HT-29 (cell line): ENCODE data around the gene ADAMTS2. TPM values are rescaled to one million over a fixed set of nuclear protein-coding genes. Genes with fewer than 3 reads are reported as not detected.
"Not testable (repeated sequence)": the region's sequence is repeated elsewhere in the genome, so short reads cannot be mapped to it uniquely, and the experiment has no call there.

Source experiments
- DNase-seq: peaks from one replicate; pipeline ENCODE4 v3.0.0-alpha.2; 2015; ENCODE audit warnings: low spot score
- total RNA-seq: library from RNA; depleted of rRNA; stranded (reverse); fragments of >200 nt; shearing (Covaris generic); gene quantifications from 2 replicates; pipeline ENCODE4 v1.2.3, GENCODE V29; 2014

The ADAMTS2 gene
- total RNA-seq, 1 experiment from 2014 or later = not detected

DNA sequence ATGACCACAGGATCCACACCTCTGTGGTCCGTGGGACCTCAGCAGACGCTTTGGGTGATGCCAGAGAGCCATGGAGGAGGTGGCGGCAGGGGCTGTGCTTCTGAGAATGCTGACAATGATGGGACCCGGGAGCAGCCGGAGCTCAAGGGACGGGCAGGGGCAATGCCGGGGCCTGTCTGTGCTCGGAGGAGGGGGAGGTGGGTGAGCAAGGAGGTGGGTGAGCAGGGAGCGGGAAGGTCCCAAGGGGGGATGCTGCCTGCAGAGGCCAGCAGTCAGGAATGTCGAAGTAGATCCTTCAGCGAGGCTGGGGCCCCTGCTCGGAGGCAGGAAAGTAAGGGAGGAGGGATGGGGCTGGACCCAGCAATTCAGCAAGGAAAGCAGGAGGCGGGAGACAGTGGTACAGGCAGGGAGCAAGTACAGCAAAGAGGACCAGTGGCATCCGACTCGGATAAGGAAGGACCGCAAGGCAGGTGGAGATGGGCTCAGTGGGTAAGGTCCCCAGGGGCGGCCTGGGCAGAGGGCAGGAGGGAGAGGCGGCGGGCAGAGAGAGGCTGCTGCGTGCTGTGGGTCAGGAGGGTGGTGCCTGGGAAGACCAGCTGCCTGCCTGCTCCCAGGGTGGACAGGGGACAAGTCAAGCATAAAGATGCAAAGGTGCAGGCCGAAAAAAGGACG, 49.0 kb downstream of the ADAMTS2 start:
- no peak for DNase-seq

GRCh38 chr5:179295778-179296149, 49.5 kb downstream of the ADAMTS2 start:
- DNase-seq = no peak

DNA sequence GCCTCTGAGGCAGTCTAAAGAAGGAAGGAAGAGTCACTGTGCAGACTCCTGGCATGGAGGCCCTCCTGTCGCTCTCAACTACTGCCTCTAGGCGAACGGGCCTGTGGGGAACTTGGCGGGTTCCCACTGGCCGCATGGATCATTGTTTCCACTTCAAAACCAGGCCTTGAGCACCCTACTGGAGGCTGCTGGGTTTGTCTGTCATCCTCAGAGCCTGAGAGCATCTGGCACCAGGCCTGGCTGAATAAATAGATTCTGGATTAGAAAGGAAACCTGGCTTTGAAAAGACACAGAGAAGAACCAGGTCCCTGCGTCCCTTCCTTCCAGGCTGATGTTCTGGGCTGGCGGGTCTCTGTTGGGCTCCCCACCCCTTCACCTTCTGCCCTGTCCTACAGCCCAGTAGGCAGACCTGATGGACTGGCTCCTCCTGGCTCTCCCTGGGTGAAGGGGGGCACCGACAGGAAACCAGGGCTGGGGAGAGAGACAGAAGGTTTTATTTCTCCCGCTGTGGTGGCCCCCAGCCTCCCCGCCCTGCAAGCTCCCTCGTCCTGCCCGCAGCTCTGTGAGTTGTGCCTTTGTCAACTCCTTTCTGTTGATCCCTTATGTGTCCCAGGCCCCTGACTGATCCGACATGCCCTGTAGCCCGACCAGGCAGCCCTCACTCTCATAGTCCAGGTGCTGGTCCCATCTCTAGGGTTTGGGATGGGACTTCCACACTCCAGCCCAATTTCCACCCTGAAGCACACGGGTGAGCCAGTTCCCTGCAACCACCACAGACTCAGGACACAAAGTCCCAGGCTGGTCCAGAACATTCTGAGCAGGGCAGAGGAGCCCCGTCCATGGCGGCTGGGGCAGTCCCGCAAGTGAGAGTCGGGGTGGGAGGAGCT, 50.1 kb downstream of the ADAMTS2 start:
- no peak for DNase-seq

GRCh38 chr5:179294131-179294780, 51.0 kb downstream of the ADAMTS2 start:
- DNase-seq = no peak

DNA sequence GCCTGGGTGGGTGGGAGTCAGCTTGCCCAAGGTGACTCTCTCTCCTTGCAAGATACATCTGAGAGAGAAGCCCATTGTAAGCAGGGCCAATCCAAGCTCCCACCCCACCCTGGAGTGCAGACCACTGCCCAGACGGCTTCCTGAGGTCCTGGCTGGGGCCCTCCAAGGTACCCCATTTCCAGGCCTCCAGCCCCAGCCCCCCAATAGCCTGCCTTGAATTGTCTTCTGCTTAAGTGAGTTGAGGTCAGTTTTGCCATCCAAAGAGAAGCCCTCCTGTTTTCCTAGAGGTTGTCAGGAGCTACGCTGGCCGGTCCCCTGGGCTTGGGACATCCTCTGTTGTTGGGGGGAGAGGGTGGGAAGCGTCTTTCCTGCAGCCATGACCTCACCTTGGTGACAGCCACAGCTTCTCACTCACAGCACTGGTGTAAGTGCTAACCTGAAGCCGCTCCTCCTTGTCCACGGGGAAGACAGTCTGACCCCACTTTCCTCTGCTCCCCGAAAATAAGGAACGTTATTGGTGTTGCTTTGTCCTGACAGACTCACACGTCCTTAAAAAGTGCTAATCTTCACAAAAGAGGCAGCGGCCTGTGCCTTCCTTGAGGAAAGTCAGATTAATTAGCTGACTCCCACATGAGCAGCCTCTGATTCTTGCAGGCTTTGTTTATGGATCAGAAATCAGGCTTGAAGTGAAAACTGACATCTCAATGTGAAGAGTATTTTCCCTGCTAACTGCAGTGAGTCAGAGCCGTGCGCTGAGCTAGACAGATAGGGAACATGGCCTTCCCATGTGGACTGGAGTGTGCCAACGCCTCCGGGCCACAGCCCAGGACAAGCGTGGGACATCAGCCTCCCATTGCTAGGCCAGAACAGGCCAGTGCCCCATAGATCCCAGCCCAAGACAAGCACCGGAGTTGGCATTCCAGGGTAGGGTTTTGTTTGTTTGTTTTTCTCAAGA, 52.3 kb downstream of the ADAMTS2 start:
- DNase-seq = no peak

DNA sequence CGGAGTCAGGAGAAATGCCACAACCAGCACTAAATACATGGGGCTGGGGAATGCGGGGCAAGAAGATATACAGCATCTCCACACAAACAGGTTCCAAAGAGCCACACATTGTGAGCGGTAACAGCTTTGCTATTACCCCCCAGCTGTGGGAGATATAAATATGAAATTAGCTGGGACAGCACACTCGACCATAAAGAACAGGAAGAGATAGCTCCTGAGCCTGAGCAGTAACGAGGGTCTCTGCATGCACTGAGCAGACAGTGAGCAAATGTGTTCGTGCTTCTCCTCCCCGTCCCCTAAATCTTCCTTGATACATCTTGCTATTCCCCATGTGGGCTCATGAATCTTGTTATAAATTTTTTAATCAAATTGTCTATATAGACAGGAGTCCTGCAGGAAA, 53.1 kb downstream of the ADAMTS2 start:
- DNase-seq = no peak

DNA sequence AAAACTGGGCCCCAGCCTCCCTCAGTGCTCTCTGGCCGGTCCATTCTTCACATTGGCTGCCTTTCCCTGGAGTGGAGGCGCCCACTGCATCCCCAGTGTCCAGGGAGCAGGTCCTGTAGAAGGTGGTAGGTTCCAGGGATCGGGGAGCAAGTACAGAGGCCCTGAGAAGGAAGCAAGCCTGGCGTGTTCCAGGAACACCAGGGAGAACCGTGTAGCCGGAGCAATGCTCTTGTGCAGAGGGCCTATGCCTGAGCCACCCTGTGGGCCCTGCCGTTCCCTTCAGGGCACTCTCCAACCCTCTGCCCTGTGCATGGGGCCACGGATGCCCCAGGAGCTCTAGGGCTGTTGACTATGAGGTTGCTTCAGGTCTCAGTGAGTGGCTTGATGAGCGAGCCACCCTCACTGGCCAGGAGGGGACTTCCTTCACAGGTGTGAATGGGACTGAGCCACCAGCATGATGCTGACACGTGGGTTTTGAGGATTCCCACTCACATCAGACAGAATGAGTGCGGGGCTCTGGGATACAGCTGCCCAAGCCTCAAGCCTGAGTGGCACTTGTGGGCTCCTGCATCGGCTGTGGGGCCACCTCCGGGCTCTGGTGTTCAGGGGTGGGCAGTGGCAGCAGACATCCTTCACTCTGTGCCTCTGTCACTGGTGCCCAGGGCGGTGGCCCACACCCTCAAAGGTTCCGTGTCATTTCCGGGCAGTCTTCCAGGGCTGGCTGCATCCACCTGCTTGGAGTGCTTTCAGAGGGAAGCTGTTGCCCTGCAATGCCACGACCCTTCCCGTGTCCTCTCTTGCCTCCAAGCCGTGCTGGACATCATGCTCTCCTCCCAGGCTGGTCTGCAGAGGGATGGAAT, 54.4 kb downstream of the ADAMTS2 start:
- no peak for DNase-seq

GRCh38 chr5:179289756-179290385, 55.4 kb downstream of the ADAMTS2 start:
- no peak for DNase-seq

- DNase-seq = no peak
Observed at GRCh38 chr5:179288809-179289185, 56.5 kb downstream of the ADAMTS2 start.

DNA sequence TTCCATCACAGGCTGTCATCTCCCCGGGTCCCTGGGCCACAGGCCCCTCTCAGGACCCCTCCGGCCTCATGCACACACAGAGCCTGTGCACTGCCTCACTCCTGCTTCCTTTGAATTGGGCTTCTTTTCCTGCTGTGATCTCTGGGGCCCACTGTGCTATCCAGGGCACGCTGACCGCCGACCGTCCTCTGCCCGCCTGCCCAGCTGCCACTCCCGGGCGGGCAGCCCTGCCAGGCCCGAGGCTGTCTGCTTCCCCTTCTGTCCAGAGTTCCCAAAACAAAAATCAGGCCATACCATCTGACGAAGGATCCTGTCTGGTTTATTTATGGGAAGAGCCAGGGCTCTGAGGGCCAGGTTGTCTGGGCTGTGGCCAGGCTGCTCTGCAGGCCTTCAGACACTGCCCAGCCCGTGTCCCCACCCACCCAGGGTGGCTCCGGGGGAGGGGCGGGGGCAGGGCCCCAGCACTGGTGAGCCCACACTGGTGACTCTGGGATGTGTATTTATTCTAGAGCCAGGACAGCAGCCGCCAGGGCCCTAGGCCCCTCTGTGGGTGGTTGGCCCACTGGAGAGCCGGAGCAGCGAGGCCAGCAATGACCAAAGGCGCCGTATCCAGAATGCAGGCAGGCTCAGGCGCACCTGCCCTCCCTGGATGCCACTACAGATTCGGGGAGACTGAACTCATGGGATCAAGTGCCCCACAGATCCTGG, 57.0 kb downstream of the ADAMTS2 start:
- no peak for DNase-seq

DNA sequence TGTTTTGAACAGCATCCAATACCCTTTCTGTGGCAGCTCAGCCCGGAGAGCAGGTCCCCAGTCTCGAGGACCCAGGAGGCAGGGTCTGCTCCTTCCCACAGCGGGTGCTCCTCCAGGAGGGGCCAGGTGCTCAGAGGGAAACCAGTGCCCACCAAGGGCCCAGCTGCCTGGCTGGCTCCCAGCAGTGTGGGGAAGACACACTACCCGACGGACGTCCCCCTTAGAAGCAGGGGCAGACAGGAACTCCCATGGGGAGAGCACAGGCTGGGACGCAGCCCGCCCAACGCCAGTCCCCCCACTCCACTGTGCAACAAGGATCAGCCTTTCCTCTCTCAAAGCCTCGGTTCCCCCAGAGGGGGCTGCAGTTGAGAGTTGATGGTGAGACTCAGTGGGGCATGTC, 57.6 kb downstream of the ADAMTS2 start:
- DNase-seq = no peak

- no peak for DNase-seq
Observed at GRCh38 chr5:179287071-179287470, 58.2 kb downstream of the ADAMTS2 start.

DNA sequence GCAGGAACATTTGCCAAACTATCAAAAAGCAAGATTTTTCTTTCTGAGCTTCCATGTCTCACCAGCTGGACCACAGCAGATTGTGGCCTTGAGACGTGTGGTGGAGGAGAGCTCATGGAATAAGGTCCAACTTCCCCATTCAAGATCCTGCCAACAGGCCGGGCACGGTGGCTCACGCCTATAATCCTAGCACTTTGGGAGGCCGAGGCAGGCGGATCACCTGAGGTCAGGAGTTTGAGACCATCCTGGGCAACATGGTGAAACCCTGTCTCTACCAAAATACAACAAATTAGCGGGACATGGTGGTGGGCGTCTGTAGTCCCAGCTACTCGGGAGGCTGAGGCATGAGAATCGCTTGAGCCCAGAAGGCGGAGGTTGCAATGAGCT, 59.5 kb downstream of the ADAMTS2 start:
- DNase-seq = not testable (repeated sequence)

- DNase-seq = no peak
Observed at GRCh38 chr5:179284751-179285631, 60.3 kb downstream of the ADAMTS2 start.

GRCh38 chr5:179283908-179284307, 61.4 kb downstream of the ADAMTS2 start:
- DNase-seq = not testable (repeated sequence)

- no peak for DNase-seq
Observed at GRCh38 chr5:179281694-179282093, 63.6 kb downstream of the ADAMTS2 start.

- DNase-seq = no peak
Observed at GRCh38 chr5:179280095-179280490, 65.2 kb downstream of the ADAMTS2 start.
